ENCODE results near the gene KLF15. TPM values are rescaled to one million over a fixed set of nuclear protein-coding genes. Genes with fewer than 3 reads are reported as not detected.

The KLF15 gene
- total and polyA plus RNA-seq, 2 of the 4 experiments (the other 2 are of a cell fraction): 0.18 to 0.24 TPM

DNA sequence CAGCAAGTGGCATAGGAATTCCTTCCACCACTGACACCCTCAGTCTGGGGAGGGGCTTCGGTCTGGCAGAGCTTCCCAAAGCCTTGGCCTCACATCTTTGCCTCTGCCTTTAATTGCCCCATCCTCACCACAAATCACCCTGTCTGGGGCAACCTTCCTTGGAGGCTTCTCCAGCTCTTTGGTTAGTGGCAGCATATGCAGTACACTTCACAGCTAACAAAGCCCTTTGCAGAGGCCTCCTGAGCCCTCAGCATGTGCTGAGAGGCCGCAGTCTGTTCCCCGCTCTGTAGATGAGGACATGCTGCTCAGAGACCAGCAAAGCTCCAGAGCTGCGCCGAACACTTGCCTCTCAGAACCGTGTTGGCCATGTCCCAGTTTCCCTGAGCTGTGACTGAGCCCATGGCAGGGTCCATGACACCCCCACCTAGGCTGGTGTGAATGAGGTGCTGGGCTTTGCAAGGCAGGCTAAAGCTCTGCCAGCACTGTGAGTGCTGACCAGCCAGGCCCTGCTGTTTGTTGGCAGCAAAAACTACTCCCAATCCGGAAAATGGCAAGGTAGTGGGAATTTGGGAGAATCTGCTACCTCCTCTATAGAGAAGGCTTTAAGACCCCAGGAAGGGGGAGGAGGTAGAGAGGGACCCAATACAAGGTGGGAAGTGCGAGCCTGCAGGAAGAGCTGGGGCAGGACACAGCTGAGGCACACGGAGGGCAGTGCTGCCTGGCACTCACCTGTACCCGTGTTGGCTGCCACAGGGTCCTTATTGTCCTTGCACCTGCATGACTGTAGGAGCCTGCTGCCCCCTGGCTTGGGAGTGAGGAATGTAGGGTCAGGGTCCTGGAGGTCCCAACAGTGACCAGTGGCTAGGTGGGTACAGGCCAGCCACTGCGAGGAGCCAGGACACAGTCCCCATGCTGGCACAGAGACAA is 8.4 kb upstream of the KLF15 start (continued):
- TF ChIP-seq, protein P1, sequence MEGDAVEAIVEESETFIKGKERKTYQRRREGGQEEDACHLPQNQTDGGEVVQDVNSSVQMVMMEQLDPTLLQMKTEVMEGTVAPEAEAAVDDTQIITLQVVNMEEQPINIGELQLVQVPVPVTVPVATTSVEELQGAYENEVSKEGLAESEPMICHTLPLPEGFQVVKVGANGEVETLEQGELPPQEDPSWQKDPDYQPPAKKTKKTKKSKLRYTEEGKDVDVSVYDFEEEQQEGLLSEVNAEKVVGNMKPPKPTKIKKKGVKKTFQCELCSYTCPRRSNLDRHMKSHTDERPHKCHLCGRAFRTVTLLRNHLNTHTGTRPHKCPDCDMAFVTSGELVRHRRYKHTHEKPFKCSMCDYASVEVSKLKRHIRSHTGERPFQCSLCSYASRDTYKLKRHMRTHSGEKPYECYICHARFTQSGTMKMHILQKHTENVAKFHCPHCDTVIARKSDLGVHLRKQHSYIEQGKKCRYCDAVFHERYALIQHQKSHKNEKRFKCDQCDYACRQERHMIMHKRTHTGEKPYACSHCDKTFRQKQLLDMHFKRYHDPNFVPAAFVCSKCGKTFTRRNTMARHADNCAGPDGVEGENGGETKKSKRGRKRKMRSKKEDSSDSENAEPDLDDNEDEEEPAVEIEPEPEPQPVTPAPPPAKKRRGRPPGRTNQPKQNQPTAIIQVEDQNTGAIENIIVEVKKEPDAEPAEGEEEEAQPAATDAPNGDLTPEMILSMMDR (conservative IDR thresholded peaks at IDR 0.05; ENCODE audit: low read depth, low read length): no peak

DNA sequence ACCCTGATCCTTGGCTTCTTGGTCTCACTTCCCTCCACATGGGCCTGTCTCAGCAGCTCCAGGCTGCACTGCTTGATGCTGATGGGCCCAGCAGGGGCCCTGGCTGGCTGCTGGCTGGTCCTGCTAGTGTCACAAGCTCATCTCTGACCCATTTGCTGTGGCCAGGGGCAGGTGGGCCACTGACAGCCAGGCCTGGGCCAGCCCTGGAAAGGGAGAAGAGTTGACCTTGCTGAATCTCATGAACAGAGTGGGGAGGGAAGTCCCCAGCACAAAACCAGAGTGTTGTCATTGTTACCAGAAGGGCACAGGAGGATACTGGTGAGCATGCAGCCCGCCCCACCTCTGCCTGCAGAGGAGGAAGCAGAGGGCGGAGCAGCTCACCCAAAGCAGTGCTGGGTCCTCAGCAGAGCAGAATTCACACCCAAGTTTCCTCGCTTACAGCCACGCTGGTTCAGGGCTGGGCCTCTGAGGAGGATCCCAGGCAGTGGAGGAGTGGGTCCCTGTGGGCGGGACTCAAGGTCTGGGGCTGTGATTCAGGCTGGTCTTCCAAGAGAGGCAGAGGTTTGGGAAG is 7.6 kb upstream of the KLF15 start:
- no peak overlapping the region for H2AK5ac ChIP-seq (ENCODE audit: low read depth, low read length)
- no peak overlapping the region for H2BK15ac ChIP-seq (ENCODE audit: low read depth, low read length)
- ATAC-seq (ENCODE audit: low read depth) (no peak), DNase-seq (no peak)
- peaks cover 43% of the 10 kb centered on the region for H3K27me3 ChIP-seq (ENCODE audit: control insufficient read depth, insufficient read depth, low read length)
- no peak overlapping the region for H3K4me3 ChIP-seq (ENCODE audit: insufficient read depth, low read depth, low read length)
- H3K9ac ChIP-seq (ENCODE audit: low read depth, low read length): no peak overlapping the region
- no peak overlapping the region for H4K5ac ChIP-seq (ENCODE audit: low read depth, low read length)
- no peaks in the 10 kb centered on the region for H3K79me1 ChIP-seq (ENCODE audit: low read depth in 1 of 2, low read length in 2 of 2)
- WGBS, 2 experiments (ENCODE audit: extremely low coverage in 2 of 2, insufficient read length in 1 of 2): no CpG with 5 or more reads among the region's 5 CpGs
- no TSS peak for BruUV-seq (replicated peaks)
- H4K8ac ChIP-seq (ENCODE audit: low read depth in 2 of 2, low read length in 2 of 2): no peak overlapping the region
- H3K36me3 ChIP-seq (ENCODE audit: control insufficient read depth, insufficient read depth, low read length): no peaks in the 10 kb centered on the region
- ChIA-PET CTCF (no interaction called here), POLR2A (ENCODE audit: unreplicated experiment) (interaction anchor here (0.5 kb wide), 1 partner anchor 48 kb away, joined by 3 read pairs; no protein-coding TSS in a partner anchor)
- no peaks in the 10 kb centered on the region for H4K20me1 ChIP-seq (ENCODE audit: insufficient read depth, low read length)
- dilution Hi-C loops (cut with HindIII; ENCODE audit: low sequenced_read_pairs, unreplicated experiment) (no loop called here), in situ Hi-C loops (cut with MboI; ENCODE audit: low sequenced_read_pairs) (no loop called here), intact Hi-C loops (cut with micrococcal nuclease) (no loop called here)
- no peak overlapping the region for H2BK120ac ChIP-seq (ENCODE audit: low read depth, low read length)
- H3K4ac ChIP-seq (ENCODE audit: low read depth, low read length): no peak overlapping the region
- no peak overlapping the region for H2AFZ ChIP-seq (replicated peaks; ENCODE audit: low read length, poor library complexity)
- H4K91ac ChIP-seq (ENCODE audit: insufficient read depth, low read depth, low read length): no peak overlapping the region
- H2BK5ac ChIP-seq (ENCODE audit: low read depth, low read length, poor library complexity, severe bottlenecking): no peak overlapping the region
- H3K56ac ChIP-seq (ENCODE audit: extremely low read depth, insufficient read depth, low read length): no peak overlapping the region
- H3K23ac ChIP-seq (ENCODE audit: low read depth, low read length): no peak overlapping the region
- H3K14ac ChIP-seq (replicated peaks; ENCODE audit: low read depth, low read length): no peak overlapping the region
- no peaks in the 10 kb centered on the region for H3K4me1 ChIP-seq (ENCODE audit: control insufficient read depth, insufficient read depth, low read length)
- TF ChIP-seq RCOR1 (IDR thresholded peaks at IDR 0.05; ENCODE audit: insufficient replicate concordance, low read length) (no peak), RFX5 (IDR thresholded peaks at IDR 0.05; ENCODE audit: low read depth, low read length) (no peak), POLR2A (IDR thresholded peaks at IDR 0.05; ENCODE audit: low read depth, low read length) (no peak)
- TF ChIP-seq, protein P2, sequence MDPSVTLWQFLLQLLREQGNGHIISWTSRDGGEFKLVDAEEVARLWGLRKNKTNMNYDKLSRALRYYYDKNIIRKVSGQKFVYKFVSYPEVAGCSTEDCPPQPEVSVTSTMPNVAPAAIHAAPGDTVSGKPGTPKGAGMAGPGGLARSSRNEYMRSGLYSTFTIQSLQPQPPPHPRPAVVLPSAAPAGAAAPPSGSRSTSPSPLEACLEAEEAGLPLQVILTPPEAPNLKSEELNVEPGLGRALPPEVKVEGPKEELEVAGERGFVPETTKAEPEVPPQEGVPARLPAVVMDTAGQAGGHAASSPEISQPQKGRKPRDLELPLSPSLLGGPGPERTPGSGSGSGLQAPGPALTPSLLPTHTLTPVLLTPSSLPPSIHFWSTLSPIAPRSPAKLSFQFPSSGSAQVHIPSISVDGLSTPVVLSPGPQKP (IDR thresholded peaks at IDR 0.05; ENCODE audit: borderline replicate concordance, low read depth, low read length): no peak
- no peak overlapping the region for H3K4me2 ChIP-seq (ENCODE audit: low read depth, low read length)
- H3K9me3 ChIP-seq (ENCODE audit: control insufficient read depth, insufficient read depth, low read length): no peaks in the 10 kb centered on the region
- no peak overlapping the region for H3K18ac ChIP-seq (ENCODE audit: low read depth, low read length)
- no peak overlapping the region for H2BK20ac ChIP-seq (ENCODE audit: low read depth, low read length)
- H3K27ac ChIP-seq (ENCODE audit: insufficient read depth, low read length): no peak overlapping the region
- H3K9me1 ChIP-seq (ENCODE audit: insufficient read depth, low read length): no peaks in the 10 kb centered on the region
- no peak overlapping the region for H2AK9ac ChIP-seq (replicated peaks; ENCODE audit: low read depth, low read length, poor library complexity)
